H4 (cell line): Measurements from ENCODE around the gene YPEL2. TPM values are rescaled to one million over a fixed set of nuclear protein-coding genes. Genes with fewer than 3 reads are reported as not detected.
A peak's percentile ranks its signal among the peaks of the same experiment; 100 is the strongest.
"Not testable (repeated sequence)": the region's sequence is repeated elsewhere in the genome, so short reads cannot be mapped to it uniquely, and the experiment has no call there.

Experiments
- DNase-seq: peaks from one replicate; pipeline ENCODE4 v3.0.0-alpha.2; 2015; ENCODE audit warnings: low spot score
- total RNA-seq: library from RNA; depleted of rRNA; stranded (reverse); fragments of >200 nt; shearing (Covaris generic); gene quantifications from 2 replicates; pipeline ENCODE4 v1.2.3, GENCODE V29; 2014

The YPEL2 gene
- total RNA-seq, 1 experiment from 2014 or later = 1.9 TPM

DNA sequence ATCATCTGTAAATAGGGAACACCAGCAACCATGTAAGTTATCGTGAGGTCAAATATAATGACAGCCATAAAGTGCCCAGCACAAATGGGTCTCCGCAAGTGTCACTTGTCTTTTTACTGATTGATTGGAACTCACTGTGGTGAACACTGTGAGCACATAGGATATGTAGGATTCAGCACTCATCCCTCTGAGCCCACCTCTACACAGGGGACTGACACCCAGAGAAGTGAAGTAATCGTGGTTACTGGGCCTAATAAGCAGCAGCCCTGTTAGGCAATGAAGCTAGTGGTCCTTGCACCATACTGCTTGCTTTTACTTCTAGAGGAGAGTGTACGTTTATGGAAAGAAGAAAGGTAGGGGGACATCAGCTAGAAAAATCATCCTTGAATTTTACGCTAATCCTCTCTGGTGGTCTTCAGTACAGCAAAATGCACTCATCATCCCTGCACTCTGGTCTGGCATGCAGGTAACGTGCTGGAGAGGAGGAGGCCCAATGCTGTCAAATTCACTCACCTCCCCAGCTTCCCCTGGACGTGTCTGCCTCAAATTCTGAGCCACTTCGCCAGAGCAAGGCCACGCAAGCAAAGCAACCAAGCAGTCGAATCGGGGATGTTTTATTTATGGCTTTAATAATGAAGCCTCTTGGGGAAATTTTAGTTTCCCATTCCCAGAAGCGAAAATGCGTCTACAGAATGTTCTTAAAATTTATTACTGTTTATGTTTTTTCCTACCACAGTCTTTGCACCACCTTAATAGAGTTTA lies 74.7 kb downstream of the YPEL2 start:
- DNase-seq = no peak

DNA sequence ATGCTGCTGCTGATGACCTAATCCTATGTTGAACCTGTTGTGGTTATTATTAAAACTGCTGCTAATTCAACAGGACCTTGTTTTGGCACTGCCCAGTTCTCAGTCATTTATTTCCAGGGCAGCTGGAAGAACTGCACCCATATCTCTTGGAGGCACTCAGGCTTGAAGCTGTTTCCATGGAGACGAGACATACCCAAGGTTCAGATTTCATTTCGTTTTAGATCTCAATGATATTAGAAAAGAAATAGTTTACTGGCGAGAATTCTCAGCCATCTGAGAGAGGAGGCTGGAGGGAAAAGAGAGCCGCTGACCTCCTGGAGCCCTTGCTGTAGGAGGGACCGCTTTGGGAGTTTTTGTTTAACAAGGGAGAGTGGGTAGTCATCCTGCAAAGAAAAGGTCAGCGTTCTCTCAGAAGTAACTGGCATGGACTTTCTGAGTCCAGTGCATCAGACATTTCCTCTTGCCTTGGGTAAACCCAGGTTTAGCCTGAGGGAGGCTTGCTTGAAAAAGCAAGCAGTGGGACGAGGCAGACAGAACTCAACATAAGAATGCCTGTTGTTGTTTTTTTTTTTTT lies 75.4 kb downstream of the YPEL2 start:
- no peak for DNase-seq

DNA sequence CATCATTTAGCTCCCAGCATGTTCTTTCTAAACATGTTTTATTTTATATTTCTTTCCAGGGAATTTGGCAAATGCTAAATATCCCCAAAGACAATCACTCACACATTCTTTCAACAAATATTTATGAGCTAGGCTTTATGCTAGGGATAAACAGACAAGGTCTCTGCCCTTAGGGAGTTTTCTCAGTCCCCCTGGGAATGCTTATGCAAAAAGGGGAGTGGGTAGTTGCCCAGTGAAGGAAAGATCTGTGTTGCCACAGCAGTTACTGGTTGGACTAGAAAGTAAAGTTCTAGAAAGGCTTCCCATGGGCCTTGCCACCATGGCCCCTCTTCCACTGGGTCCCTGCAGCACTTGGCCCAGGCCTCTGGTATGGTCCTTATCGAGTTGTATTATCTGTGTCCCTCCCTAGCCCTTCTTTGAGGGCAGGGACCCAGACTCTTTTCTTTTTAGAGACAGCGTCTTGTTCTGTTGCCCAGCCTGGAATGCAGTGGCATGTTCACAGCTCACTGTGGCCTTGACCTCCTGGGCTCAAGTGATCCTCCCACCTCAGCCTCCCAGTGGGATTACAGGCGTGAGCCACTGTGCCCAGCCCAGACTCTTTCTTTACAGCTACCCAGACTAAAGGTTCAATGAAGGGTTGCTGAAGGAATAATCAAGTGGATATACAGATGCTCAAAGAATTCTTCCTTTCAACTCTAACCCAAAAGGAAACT lies 78.0 kb downstream of the YPEL2 start:
- DNase-seq = no peak

DNA sequence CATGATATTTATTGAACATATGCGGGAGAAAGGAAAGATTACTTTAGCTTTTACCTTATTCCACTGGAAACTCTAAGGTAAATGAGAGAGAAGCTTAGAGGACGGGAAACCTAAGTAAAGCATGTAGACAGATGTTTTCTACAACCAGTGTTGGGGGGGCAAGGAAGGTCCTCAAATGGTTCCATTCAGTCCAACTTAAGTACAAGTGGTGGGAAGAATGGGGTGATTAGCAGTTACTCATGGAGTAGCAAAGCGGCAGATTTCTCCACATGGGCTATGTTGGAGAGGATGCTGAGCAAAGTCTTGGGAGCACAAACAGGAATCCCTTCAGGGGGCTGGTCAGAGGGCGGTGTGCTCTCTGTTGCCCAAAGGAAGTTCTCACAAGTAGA lies 78.6 kb downstream of the YPEL2 start:
- no peak for DNase-seq

DNA sequence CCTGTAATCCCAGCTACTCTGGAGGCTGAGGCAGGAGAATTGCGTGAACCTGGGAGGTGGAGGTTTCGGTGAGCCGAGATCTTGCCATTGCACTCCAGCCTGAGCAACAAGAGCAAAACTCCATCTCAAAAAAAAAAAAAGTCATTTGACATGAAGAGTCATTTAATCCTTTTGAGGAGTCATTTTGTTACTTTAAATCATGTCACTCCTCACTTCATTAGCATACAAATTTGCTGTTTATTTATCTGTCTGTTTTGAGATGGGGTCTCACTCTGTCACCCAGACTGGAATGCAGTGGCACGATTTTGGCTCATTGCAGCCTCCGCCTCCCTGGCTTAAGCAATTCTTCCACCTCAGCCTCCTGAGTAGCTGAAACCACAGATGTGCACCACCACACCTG lies 81.0 kb downstream of the YPEL2 start:
- not testable (repeated sequence) for DNase-seq

DNA sequence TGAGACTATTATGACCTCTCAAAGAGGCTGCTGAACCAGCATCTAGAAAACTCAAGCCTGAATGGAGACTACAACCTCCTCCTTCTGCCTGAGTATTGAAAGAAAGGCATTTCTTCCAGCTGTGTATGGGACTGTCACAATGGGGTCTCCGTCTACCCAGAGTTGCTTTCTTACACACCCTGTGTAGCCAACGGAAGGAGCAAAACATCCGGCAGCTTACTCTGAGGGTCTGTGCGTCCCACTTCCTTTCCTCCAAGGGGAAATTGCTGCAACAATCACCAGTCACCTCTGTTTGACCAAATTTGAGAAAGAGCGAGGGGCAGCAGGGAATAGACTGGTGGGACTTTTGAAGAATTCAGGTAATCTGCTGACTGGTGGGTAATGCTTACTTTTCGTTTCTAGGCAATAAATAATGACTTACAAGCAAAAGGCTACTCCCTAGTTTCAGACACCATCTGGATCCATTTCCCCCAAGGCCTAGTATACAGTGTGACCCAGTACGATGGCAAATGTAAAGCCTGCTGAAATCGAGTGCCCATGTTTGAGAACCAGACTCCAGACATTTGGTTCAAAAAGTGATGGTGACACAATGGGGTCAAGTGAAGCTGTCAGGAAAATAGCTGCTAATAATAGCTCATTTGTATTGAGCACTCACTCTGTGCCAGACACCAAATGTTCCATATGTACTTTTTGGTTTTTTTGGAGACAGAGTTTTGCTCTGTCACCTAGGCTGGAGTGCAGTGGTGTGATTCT lies 81.7 kb downstream of the YPEL2 start:
- DNase-seq = no peak

DNA sequence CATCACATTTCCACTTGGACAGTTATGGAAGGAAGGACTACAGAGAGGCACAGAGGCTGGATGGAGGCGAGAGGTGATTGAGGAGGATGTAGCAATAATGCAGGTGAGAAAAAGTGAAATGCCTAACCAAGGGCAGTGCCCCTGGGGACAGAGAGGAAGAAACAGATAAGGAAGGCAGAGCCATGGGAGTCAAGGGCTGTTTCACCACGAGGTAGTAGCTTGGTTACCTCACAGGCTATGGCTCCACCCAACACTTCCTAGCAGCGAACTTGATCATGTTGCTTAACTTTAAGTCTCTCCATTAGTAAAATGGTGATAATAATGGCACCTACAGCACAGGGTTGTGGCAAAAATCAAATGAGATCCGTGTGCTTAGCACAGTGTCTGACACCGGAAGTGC lies 83.9 kb downstream of the YPEL2 start:
- DNase-seq = no peak

DNA sequence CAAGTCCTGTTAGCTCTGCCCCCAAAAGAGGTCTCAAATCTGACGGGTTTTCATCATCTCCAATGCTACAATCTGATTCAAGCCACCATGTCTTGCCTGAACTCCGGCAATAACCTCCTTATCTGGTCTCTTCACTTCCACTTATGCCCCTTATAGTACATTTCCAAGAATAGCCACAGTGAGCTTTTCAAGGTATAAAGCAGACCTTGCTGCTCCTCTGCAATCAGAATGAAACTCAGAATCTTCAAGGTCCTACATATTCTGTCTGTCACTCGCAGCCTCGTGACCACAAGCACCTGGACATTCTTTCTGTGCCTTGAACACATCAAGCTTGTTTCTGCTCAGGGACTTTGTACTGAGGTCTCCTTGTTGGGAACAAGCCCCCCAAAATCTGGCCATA lies 84.7 kb downstream of the YPEL2 start:
- DNase-seq = no peak

DNA sequence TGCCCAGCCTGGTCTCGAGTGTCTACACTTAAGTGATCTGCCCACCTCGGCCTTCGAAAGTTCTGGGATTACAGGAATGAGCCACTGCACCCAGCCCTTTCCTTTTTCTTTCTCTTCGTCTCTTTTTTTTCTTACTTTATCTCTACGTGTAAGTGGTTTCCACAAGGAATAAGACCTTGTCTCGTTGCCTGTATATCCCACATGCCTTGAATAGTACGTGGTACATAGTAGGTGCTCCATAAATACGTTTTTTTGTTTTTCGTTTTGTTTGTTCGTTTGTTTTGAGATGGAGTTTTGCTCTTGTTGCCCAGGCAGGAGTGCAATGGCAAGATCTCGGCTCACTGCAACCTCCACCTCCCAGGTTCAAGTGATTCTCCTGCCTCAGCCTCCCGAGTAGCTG lies 86.0 kb downstream of the YPEL2 start:
- no peak for DNase-seq

DNA sequence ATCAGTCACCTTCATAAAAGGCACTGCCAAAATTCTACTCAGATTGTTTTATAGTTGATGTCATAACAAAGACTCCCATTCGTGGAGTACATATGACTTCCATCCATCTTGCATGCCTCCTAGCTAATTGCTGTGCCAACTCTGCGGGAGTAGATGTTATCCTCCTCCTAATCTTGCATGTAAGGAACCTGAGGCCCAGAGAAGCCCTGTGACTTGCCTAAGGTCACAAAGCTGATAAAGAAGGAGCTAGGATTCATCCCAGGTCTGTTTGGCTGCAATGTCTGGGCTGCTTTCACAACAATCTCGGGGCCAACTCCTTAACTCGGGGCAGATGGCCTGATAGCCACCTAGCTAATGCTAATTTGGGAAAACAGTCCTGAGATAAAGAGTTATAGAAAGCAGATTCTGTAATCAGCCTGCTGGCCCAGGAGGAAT lies 87.3 kb downstream of the YPEL2 start:
- DNase-seq = no peak

DNA sequence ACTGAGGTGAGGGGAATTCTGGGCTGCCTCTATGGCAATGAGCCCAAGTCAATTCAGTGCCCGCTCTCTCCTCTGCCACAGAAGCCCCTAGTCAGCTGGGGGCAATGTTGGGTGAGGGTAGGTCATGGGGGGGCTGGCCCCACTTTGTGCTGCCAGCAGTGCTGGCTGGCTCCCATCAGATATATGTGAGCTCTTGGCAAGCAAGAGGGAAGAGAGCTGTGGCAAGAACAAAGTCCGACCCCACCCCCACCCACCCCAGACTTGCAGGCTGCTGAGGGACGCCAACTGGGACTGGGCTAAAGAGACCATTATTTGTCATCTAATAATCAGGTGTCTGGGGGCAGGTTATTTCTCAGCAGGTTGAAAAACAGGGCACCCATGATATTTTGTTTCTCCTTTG lies 89.4 kb downstream of the YPEL2 start:
- DNase-seq = no peak

DNA sequence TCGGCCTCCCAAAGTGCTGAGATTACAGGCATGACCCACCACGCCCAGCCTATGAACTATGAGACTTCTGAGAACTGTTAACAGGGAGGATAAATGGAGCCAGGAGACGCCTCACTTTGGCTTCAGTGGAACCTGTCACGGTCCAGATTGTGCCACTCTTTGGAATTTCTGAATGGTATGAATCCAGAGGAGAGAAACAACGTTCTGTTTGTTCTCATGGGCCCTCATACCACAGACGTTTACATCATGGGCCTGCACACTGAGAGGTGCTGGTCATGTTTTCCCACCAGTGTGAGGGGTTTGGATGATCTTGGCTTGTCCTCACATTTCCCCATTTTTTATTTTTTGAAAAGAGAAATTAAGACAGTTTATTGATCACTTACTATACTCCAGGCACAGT lies 90.3 kb downstream of the YPEL2 start:
- DNase-seq = no peak

DNA sequence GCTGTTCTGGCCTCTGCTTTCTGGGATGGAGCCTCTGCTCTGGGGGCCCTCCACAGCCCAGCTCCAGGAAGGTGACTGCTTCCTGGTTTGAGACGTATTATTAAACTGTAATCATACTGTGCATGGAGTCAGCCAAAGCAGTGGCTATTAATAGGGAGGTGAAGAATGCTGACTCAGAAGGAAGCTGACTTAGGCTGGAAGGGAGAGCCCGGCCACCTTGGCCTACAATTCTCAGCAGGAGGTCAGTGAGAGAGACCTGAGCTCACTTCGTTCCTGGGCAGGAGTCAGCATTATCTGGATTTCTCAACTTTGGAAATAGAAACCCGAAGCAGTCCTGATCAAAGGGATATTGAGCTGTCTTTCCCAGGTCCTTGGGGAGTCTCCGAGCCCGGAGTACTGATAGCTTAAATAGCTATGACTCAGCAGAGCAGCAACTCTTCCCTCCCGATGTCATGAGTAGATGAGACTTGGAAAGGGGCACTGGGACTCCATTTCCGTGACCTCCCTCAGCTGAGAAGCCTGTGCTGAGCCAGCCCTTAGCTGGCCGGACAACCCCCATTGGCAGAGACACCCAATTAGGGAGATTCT lies 91.8 kb downstream of the YPEL2 start:
- DNase-seq = peak; percentile 62

DNA sequence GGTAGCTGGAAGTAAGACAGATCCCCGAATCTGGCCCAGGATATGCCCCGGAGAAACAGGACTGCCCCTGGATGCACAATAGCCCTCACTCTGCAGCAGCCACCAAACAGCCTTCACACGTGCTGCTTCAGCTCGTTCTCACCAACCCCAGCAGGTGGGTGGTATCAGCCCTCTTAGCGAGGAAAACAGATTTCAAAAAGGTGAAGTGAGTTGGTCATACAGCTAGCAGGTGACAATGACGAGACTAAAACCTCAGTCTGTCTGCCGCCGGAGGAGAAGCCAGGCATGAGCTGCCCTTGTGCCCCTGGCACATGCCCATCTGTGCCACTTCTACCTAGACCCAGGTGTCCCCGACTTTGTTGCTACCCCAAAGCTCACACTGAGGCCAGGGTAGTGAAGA lies 92.4 kb downstream of the YPEL2 start:
- no peak for DNase-seq

DNA sequence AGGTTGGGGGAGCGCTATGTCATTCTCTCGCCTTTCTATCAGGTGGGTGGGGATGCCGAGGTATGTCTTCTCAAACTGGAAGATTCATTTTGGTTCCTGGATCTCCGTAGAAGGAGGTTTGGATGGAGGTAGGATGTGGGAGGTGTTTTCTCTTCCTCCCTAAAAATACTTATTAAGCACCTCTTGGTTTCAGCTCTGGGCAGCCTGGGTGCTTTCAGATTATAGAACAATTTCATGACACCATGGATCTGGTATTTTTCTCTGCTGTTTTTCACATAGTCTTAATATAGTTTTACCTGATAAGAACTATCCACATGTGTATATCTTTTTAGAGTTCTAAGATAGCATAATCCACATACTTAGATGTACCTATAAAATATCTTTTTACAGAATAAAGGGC lies 92.9 kb downstream of the YPEL2 start:
- DNase-seq = no peak

DNA sequence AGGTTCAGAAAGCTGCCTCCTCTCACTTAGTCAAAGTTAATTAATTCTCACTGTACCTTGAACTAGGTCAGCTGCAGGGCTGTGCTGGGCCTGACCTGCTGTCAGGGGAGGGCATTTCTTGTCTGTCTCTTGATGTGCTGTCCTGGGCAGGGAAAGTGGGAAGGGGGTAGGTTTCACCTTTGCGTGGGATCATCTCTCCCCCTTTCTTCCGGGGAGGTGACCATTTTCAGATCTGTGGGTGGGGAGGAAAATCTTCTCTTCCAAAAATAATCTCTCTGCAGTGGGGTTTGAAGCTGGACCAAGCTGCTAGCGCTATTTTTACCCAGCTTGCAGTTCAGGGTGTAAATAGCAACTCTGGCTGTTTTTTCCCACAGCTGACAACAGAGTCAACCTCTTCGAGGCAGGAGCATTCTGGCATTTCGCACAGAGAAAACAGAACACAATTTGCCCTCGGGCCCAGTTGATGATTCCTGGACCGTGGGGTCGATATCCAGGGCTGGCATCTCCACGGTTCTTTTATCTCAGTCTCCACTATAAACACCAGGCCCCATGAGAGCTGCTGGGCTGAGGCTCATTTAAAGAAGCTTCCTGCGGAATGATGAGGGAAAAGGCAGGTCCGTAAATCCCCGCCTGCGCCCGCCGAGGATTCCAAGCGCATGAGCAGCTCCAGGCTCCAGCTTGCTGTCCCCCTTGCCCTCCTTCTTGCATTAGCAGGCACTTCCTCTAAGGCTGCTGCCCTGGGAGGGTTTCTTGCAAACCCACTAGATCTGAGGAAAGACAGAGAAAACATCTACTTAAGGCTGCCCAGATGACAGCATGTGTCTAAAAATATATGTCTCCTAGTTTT lies 93.9 kb downstream of the YPEL2 start:
- no peak for DNase-seq

DNA sequence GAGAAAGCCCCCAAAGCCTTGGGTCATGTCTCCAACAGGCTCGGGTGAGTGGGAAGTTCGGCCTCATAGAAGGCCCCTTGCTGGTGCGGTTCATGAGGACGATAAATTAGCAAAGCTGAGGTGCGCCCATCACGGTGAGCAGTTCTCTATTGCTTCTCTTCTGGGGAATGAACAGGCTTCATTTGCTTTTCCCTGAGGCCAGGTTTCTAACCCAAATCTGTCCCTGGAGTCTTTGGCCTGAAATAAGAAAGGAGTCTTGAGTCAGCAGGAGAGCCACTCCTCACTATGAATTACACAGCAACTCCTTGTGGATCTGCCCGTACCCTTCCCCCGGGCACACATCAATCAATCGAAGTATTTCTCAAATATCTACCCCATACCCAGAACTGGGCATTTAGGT lies 94.6 kb downstream of the YPEL2 start:
- no peak for DNase-seq

DNA sequence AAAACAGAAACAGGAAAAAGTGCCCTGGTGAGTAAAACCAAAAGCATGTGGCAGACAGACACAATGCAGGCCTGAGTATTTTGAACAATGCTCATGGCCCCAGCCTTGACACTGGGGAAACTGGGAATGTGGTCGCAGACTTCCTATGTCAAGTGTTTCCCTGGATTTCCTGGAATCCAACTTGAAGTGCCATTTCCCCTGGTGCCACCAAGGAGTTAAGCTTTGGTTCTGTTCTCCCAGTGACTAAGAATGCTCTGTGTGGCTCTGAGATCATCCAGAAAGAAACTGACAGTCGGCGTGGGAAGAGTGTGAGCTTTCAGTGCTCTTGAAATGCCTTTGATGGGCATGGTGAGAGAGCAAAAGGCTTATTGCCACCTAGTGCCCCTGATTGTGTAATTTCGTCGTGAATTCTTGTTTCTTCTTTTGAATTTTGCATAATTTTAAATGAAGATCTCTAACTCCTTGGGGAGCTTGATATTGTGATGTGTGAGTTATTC lies 96.0 kb downstream of the YPEL2 start:
- peak; percentile 61 for DNase-seq

DNA sequence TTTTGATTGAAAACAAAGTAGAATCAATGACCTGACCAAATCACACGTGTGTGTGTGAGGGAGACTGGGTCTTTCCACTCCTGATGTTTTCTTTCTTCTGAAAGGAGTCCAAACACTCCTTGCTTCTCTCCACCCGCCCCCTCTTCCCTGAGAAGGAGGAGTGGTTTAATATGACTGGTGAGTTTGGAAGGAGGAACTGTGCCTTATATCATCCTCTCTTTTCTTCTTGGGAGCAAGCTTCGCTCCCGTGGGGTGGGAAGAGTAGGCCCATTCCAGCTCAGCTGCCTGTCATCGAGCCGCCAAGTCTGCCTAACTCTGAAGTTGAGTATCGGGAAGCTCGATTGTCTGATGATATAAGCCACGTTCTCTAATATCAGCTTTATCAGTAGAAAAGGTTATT lies 96.5 kb downstream of the YPEL2 start:
- DNase-seq = no peak

DNA sequence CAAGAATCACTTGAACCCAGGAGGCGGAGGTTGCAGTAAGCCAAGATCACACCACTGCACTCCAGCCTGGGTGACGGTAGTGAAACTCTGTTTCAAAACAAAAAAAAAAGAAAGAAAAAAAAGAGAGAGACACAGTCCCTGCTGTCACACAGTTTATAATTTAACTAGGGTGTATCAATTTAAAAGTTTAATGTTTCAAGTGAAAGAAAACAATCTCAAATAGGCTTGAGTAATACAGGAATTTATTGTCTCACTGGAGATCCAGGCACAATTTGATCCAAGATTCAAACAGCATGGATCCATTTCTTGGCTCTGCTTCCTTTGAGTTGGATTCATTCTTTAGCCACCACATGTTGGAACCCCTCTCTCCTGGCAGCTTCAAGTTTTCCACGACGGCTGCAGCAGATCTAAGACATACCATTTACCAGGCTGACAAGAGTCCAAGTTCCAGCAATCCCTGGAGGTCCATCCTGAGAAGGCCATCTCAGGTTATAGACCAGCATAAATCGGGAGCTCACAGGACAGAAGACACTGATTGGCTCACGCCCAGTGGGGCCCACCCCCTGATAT lies 97.5 kb downstream of the YPEL2 start:
- no peak for DNase-seq

DNA sequence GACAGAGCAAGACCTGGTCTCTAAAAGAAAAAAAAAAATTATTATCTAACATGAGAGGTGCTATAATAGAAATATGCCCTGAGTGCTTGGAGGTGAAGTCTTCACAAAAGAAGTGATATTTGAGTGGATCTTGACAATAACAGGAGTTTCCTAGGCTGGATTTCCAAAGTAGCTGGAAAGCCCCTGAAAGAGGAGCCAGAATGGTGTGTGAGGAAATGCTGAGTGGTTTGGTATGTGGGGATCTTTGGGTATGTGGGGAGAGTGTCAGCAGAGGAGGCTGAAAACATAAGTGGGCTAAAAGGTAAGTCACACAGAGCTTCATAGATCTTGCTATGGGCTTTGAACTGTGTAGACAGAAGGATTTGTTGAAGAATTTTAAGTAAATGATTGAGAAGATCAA lies 100.1 kb downstream of the YPEL2 start:
- no peak for DNase-seq
